Measurements from ENCODE around the gene ZFP36L2.

GRCh38 chr2:43238176-43238575, 11.8 kb upstream of the ZFP36L2 start:
- TF ChIP-seq POLR2AphosphoS5 (IDR thresholded peaks at IDR 0.05; ENCODE audit: low read length) (no peak), CTCF (IDR thresholded peaks at IDR 0.05 in 2 of 3, conservative IDR thresholded peaks at IDR 0.05 in 1 of 3; ENCODE audit: control insufficient read depth in 2 of 3, extremely low read depth in 1 of 3, insufficient read depth in 1 of 3, low read depth in 3 of 3, low read length in 3 of 3) (no peak), CEBPB (IDR thresholded peaks at IDR 0.05; ENCODE audit: borderline replicate concordance in 1 of 2, low read depth in 2 of 2, low read length in 2 of 2) (no peak), POLR2A (IDR thresholded peaks at IDR 0.05; ENCODE audit: low read depth, low read length) (no peak), GABPA (IDR thresholded peaks at IDR 0.05; ENCODE audit: low read depth) (no peak), E2F4 (IDR thresholded peaks at IDR 0.05; ENCODE audit: low read depth, low read length) (no peak), USF1 (IDR thresholded peaks at IDR 0.05; ENCODE audit: borderline replicate concordance, extremely low read length, insufficient read depth, low read depth, low read length) (no peak), REST (IDR thresholded peaks at IDR 0.05; ENCODE audit: low read depth, low read length) (no peak), EGR1 (IDR thresholded peaks at IDR 0.05; ENCODE audit: borderline replicate concordance in 1 of 2, low read depth in 2 of 2, low read length in 2 of 2) (no peak)
